Measurements from ENCODE around the gene RAD51. TPM values are rescaled to one million over a fixed set of nuclear protein-coding genes. Genes with fewer than 3 reads are reported as not detected.

RAD51 gene
- total and polyA plus RNA-seq, 2 donors (not counting 1 experiment from before 2014, with no cell fraction given), result 1.3 to 5.0 TPM

GRCh38 chr15:40722354-40722753 is 27.4 kb downstream of the RAD51 start:
- no peak overlapping the region for H3K27ac ChIP-seq (ENCODE audit: insufficient read depth, low read length)
- no peak overlapping the region for H3K4me3 ChIP-seq (replicated peaks in 1 of 4; ENCODE audit: control extremely low read depth in 1 of 4, insufficient read depth in 1 of 4, low read depth in 3 of 4, low read length in 4 of 4)
- no peak overlapping the region for H3K9ac ChIP-seq (ENCODE audit: insufficient read depth, low read length)
- TF ChIP-seq EZH2 (IDR thresholded peaks at IDR 0.05; ENCODE audit: low read length, missing control alignments) (no peak), CTCF (conservative IDR thresholded peaks at IDR 0.05 in 1 of 2, IDR thresholded peaks at IDR 0.05 in 1 of 2; ENCODE audit: low read depth in 1 of 2, low read length in 2 of 2) (no peak)
- no peak overlapping the region for H3K4me2 ChIP-seq (ENCODE audit: extremely low read depth, insufficient read depth, low read length)
- no peak for DNase-seq (ENCODE audit: low read depth in 2 of 2)
- no peaks in the 10 kb centered on the region for H3K9me3 ChIP-seq (ENCODE audit: control insufficient read depth, insufficient read depth, low read depth, low read length)
- H3K27me3 ChIP-seq (ENCODE audit: control insufficient read depth, insufficient read depth, low read length), result no peaks in the 10 kb centered on the region
- H4K20me1 ChIP-seq (ENCODE audit: control insufficient read depth, extremely low read depth, insufficient read depth, low read length), result no peaks in the 10 kb centered on the region
- H2AFZ ChIP-seq (ENCODE audit: low read length), result no peak overlapping the region
- no peaks in the 10 kb centered on the region for H3K4me1 ChIP-seq (ENCODE audit: control insufficient read depth, extremely low read depth, insufficient read depth, low read length)
- no peaks in the 10 kb centered on the region for H3K36me3 ChIP-seq (ENCODE audit: control insufficient read depth, insufficient read depth, low read length)
- no peaks in the 10 kb centered on the region for H3K79me2 ChIP-seq (ENCODE audit: control insufficient read depth, insufficient read depth, low read length)

- no peak for DNase-seq (ENCODE audit: low read depth in 2 of 2)
- H3K4me2 ChIP-seq (ENCODE audit: extremely low read depth, insufficient read depth, low read length), result no peak overlapping the region
- H3K9me3 ChIP-seq (ENCODE audit: control insufficient read depth, insufficient read depth, low read depth, low read length), result no peaks in the 10 kb centered on the region
- no peaks in the 10 kb centered on the region for H3K36me3 ChIP-seq (ENCODE audit: control insufficient read depth, insufficient read depth, low read length)
- H3K4me3 ChIP-seq (replicated peaks in 1 of 4; ENCODE audit: control extremely low read depth in 1 of 4, insufficient read depth in 1 of 4, low read depth in 3 of 4, low read length in 4 of 4), result no peak overlapping the region
- no peak overlapping the region for H3K9ac ChIP-seq (ENCODE audit: insufficient read depth, low read length)
- no peak for TF ChIP-seq EZH2 (IDR thresholded peaks at IDR 0.05; ENCODE audit: low read length, missing control alignments)
- no peak for TF ChIP-seq CTCF (conservative IDR thresholded peaks at IDR 0.05 in 1 of 2, IDR thresholded peaks at IDR 0.05 in 1 of 2; ENCODE audit: low read depth in 1 of 2, low read length in 2 of 2)
- no peak overlapping the region for H2AFZ ChIP-seq (ENCODE audit: low read length)
- no peaks in the 10 kb centered on the region for H4K20me1 ChIP-seq (ENCODE audit: control insufficient read depth, extremely low read depth, insufficient read depth, low read length)
- H3K27me3 ChIP-seq (ENCODE audit: control insufficient read depth, insufficient read depth, low read length), result no peaks in the 10 kb centered on the region
- no peaks in the 10 kb centered on the region for H3K79me2 ChIP-seq (ENCODE audit: control insufficient read depth, insufficient read depth, low read length)
- H3K27ac ChIP-seq (ENCODE audit: insufficient read depth, low read length), result no peak overlapping the region
- H3K4me1 ChIP-seq (ENCODE audit: control insufficient read depth, extremely low read depth, insufficient read depth, low read length), result no peaks in the 10 kb centered on the region
Observed at GRCh38 chr15:40722934-40723333, 28.0 kb downstream of the RAD51 start.

- no peaks in the 10 kb centered on the region for H3K27me3 ChIP-seq (ENCODE audit: control insufficient read depth, insufficient read depth, low read length)
- H3K9ac ChIP-seq (ENCODE audit: insufficient read depth, low read length), result no peak overlapping the region
- H3K9me3 ChIP-seq (ENCODE audit: control insufficient read depth, insufficient read depth, low read depth, low read length), result no peaks in the 10 kb centered on the region
- no peaks in the 10 kb centered on the region for H3K4me1 ChIP-seq (ENCODE audit: control insufficient read depth, extremely low read depth, insufficient read depth, low read length)
- no peak overlapping the region for H2AFZ ChIP-seq (ENCODE audit: low read length)
- no peaks in the 10 kb centered on the region for H3K36me3 ChIP-seq (ENCODE audit: control insufficient read depth, insufficient read depth, low read length)
- H4K20me1 ChIP-seq (ENCODE audit: control insufficient read depth, extremely low read depth, insufficient read depth, low read length), result no peaks in the 10 kb centered on the region
- no peak overlapping the region for H3K4me3 ChIP-seq (replicated peaks in 1 of 4; ENCODE audit: control extremely low read depth in 1 of 4, insufficient read depth in 1 of 4, low read depth in 3 of 4, low read length in 4 of 4)
- DNase-seq (ENCODE audit: low read depth in 2 of 2), result no peak
- H3K27ac ChIP-seq (ENCODE audit: insufficient read depth, low read length), result no peak overlapping the region
- TF ChIP-seq CTCF (conservative IDR thresholded peaks at IDR 0.05 in 1 of 2, IDR thresholded peaks at IDR 0.05 in 1 of 2; ENCODE audit: low read depth in 1 of 2, low read length in 2 of 2), result no peak
- TF ChIP-seq EZH2 (IDR thresholded peaks at IDR 0.05; ENCODE audit: low read length, missing control alignments), result no peak
- H3K4me2 ChIP-seq (ENCODE audit: extremely low read depth, insufficient read depth, low read length), result no peak overlapping the region
- H3K79me2 ChIP-seq (ENCODE audit: control insufficient read depth, insufficient read depth, low read length), result no peaks in the 10 kb centered on the region
Observed at GRCh38 chr15:40723919-40724318, 28.9 kb downstream of the RAD51 start.
